Testis (tissue), 2 donors: ENCODE measurements around the gene MPHOSPH8.

Experiments
- POLR2A ChIP-seq: fragments of 450-650 bp; IDR thresholded peaks from one replicate; pipeline ENCODE4 v1.6.1; 2017; ENCODE audit warnings: antibody characterized with exemption, mild to moderate bottlenecking, moderate library complexity
- TF ChIP-seq, protein P1 (sequence below), 3 experiments: fragments of 450-650 bp in 2 of 3; fragments of 200-600 bp in 1 of 3; sonication (generic) in 1 of 3; IDR thresholded peaks; one replicate each; pipeline ENCODE4 v1.5.1; 2016 to 2019; ENCODE audit warnings: antibody characterized with exemption in 3 of 3, mild to moderate bottlenecking in 2 of 3, moderate library complexity in 1 of 3

DNA sequence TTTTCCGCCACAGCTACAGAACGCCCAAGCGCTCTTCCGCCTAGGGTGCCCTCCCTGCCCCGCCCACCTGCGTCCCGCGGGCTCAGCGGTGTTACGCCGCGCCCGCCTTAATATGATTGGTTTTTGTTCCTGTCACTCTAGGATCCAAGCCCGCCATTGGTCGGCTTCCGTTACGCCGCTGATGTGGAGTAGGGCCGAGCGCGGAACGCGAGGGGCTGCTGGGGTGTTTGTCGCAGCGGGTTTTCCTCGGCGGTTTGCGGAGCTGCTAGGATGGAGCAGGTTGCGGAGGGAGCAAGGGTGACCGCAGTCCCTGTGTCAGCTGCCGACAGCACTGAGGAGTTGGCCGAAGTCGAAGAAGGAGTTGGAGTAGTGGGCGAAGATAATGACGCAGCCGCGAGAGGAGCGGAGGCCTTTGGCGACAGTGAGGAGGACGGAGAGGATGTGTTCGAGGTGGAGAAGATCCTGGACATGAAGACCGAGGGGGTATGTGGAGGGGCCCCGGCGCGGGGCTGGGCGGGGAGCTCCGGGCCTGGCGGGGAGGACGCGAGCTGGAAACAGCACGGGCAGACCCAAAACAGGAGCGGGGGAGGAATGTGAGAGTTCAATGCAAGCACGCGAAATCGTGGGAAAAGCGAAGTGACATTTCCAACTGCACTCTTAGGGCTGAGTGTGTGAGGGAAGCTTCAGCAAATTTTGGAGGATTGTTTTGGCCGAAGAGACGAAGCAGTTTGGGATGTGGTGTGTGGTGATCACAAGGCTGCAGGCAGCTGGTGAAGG, at the start of gene MPHOSPH8:
- peak; percentile 35 for TF ChIP-seq POLR2A
- TF ChIP-seq, protein P1, sequence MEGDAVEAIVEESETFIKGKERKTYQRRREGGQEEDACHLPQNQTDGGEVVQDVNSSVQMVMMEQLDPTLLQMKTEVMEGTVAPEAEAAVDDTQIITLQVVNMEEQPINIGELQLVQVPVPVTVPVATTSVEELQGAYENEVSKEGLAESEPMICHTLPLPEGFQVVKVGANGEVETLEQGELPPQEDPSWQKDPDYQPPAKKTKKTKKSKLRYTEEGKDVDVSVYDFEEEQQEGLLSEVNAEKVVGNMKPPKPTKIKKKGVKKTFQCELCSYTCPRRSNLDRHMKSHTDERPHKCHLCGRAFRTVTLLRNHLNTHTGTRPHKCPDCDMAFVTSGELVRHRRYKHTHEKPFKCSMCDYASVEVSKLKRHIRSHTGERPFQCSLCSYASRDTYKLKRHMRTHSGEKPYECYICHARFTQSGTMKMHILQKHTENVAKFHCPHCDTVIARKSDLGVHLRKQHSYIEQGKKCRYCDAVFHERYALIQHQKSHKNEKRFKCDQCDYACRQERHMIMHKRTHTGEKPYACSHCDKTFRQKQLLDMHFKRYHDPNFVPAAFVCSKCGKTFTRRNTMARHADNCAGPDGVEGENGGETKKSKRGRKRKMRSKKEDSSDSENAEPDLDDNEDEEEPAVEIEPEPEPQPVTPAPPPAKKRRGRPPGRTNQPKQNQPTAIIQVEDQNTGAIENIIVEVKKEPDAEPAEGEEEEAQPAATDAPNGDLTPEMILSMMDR (IDR thresholded peaks at IDR 0.05), result no peak
